Endothelial cell of umbilical vein (primary cell): ENCODE measurements around the gene KNCN. TPM values are rescaled to one million over a fixed set of nuclear protein-coding genes. Genes with fewer than 3 reads are reported as not detected.

Source experiments
- BruUV-seq: library from RNA; stranded (reverse); fragments of 400-500 nt; replicated peaks from 2 replicates; lab custom pipeline; 2021; lab: Mats Ljungman, UMichigan
- CTCF ChIA-PET: fragments of 300-600, 350-600 bp; sonication (Branson Sonifier 250); formaldehyde crosslinking; loops from one replicate; lab custom pipeline; 2021; ENCODE audit warnings: antibody characterized with exemption, inconsistent platforms; lab: Charles Lee
- POLR2A ChIA-PET: fragments of 300-600, 350-600 bp; sonication (Branson Sonifier 250); formaldehyde crosslinking; loops from one replicate; lab custom pipeline; 2021; ENCODE audit warnings: antibody characterized with exemption, inconsistent platforms; lab: Charles Lee
- DNase-seq: peaks from one replicate; pipeline ENCODE4 v3.0.0-alpha.2; 2011; ENCODE audit warnings: low read depth, low spot score
- FAIRE-seq: peaks from 2 replicates; lab custom pipeline; 2011; peaks lifted over from hg19 to GRCh38; lab: Jason Lieb, UNC
- H2AFZ ChIP-seq: 2 replicates; pipeline ENCODE4 v1.6.0; 2012; ENCODE audit warnings: low read depth, low read length, control low read depth, inconsistent platforms
- H3K27ac ChIP-seq: 2 replicates; pipeline ENCODE4 v1.5.1; 2011; ENCODE audit warnings: low read depth, mild to moderate bottlenecking, control low read depth, low read length, moderate library complexity; ENCODE audit not compliant: insufficient read depth
- H3K27me3 ChIP-seq, 2 experiments: 2 replicates each; pipeline versions ENCODE4 v1.6.0 to v1.6.1; 2011; ENCODE audit warnings: low read length in 2 of 2, mixed read lengths in 1 of 2; ENCODE audit not compliant: control insufficient read depth in 2 of 2, insufficient read depth in 2 of 2
- H3K36me3 ChIP-seq, 2 experiments: 2 replicates in 1 of 2; 3 replicates in 1 of 2; pipeline ENCODE4 v1.5.1; 2011; ENCODE audit warnings: low read length in 2 of 2, mild to moderate bottlenecking in 1 of 2, moderate library complexity in 1 of 2; ENCODE audit not compliant: control insufficient read depth in 2 of 2, insufficient read depth in 2 of 2; ENCODE audit errors: extremely low read depth in 1 of 2
- H3K4me1 ChIP-seq: 3 replicates; pipeline ENCODE4 v1.5.1; 2011; ENCODE audit warnings: mild to moderate bottlenecking, low read length; ENCODE audit not compliant: control insufficient read depth, insufficient read depth; ENCODE audit errors: extremely low read depth
- H3K4me2 ChIP-seq: 2 replicates; pipeline ENCODE4 v1.6.1; 2011; ENCODE audit warnings: low read length, control low read depth, mixed read lengths; ENCODE audit not compliant: insufficient read depth
- H3K4me3 ChIP-seq, 3 experiments: fragments of 200-600 bp in 1 of 3; sonication (generic), shearing (Covaris generic) in 1 of 3; replicated peaks in 1 of 3; 2 replicates each; pipeline ENCODE4 v1.5.1; 2011 to 2016; ENCODE audit warnings: control low read depth in 3 of 3, low read length in 3 of 3, mild to moderate bottlenecking in 2 of 3, inconsistent platforms in 1 of 3, low read depth in 1 of 3, moderate library complexity in 1 of 3; ENCODE audit not compliant: insufficient read depth in 1 of 3
- H3K79me2 ChIP-seq: 2 replicates; pipeline ENCODE4 v1.6.0; 2012; ENCODE audit warnings: low read length, inconsistent platforms; ENCODE audit not compliant: control insufficient read depth, insufficient read depth
- H3K9ac ChIP-seq: replicated peaks from 2 replicates; pipeline ENCODE3; 2011; ENCODE audit warnings: low read length, control low read depth; ENCODE audit not compliant: insufficient read depth; ENCODE audit errors: extremely low read depth
- H3K9me1 ChIP-seq: replicated peaks from 3 replicates; pipeline ENCODE4 v1.6.0; 2011; ENCODE audit warnings: mild to moderate bottlenecking, low read length; ENCODE audit not compliant: control insufficient read depth, insufficient read depth; ENCODE audit errors: extremely low read depth
- H3K9me3 ChIP-seq: replicated peaks from 2 replicates; pipeline ENCODE4 v1.5.1; 2012; ENCODE audit warnings: low read length, inconsistent platforms; ENCODE audit not compliant: control insufficient read depth, insufficient read depth
- H4K20me1 ChIP-seq: replicated peaks from 2 replicates; pipeline ENCODE3; 2011; ENCODE audit warnings: mild to moderate bottlenecking, low read length; ENCODE audit not compliant: control insufficient read depth, insufficient read depth; ENCODE audit errors: extremely low read depth
- EZH2 ChIP-seq: IDR thresholded peaks from 2 replicates; pipeline ENCODE4 v1.6.1; 2012; ENCODE audit warnings: borderline replicate concordance, low read depth, mild to moderate bottlenecking, moderate library complexity, low read length, inconsistent platforms; ENCODE audit not compliant: severe bottlenecking
- FOS ChIP-seq: IDR thresholded peaks from 2 replicates; pipeline ENCODE4 v1.6.1; 2011; ENCODE audit warnings: mild to moderate bottlenecking, low read length, moderate library complexity, borderline replicate concordance; ENCODE audit not compliant: insufficient read depth
- GATA2 ChIP-seq: IDR thresholded peaks from 2 replicates; pipeline ENCODE4 v1.7.0; 2011; ENCODE audit warnings: low read depth, mild to moderate bottlenecking, moderate library complexity, mixed read lengths, low read length; ENCODE audit not compliant: insufficient read length, insufficient read depth
- MYC ChIP-seq: IDR thresholded peaks from one replicate; pipeline ENCODE4 v1.6.1; 2011; ENCODE audit warnings: mild to moderate bottlenecking, low read depth, low read length
- dilution Hi-C: fragments of 300-500 bp; cut with MboI; formaldehyde crosslinking; loops from one replicate; pipeline ENCODE4 v1.15.0; 2019; ENCODE audit warnings: low sequenced_read_pairs; ENCODE audit not compliant: extremely low pct_ligation_motif_present
- intact Hi-C: fragments of 100-400 bp; cut with micrococcal nuclease; formaldehyde crosslinking; loops from one replicate; pipeline ENCODE4 v1.10.0; 2022
- polyA plus RNA-seq, 4 experiments: library from polyadenylated mRNA; depleted of rRNA in 3 of 4; stranded (reverse) in 3 of 4; unstranded in 1 of 4; fragments of >200 nt; gene quantifications; 2 replicates each; pipeline versions ENCODE4 v1.2.1 to v1.2.3, GENCODE V29; 2011 to 2012; ENCODE audit warnings: missing spikeins in 1 of 4
- total RNA-seq: library from RNA; stranded (reverse); gene quantifications from 2 replicates; pipeline ENCODE4 v1.2.3, GENCODE V29; 2021
- TF ChIP-seq, protein P1 (sequence below), 2 donors: IDR thresholded peaks; 1 replicate in 1 of 2; 2 replicates in 1 of 2; pipeline ENCODE4 v1.5.1; 2011; ENCODE audit warnings: low read length in 2 of 2, mild to moderate bottlenecking in 2 of 2, moderate library complexity in 2 of 2, control low read depth in 1 of 2, inconsistent platforms in 1 of 2, low read depth in 1 of 2; ENCODE audit not compliant: insufficient read depth in 1 of 2; ENCODE audit errors: extremely low read depth in 1 of 2
- TF ChIP-seq, protein P2 (sequence below): IDR thresholded peaks from 2 replicates; pipeline ENCODE4 v1.6.1; 2011; ENCODE audit not compliant: insufficient read depth, insufficient read length

KNCN gene
- total and polyA plus RNA-seq, 2 donors (not counting 3 experiments of a cell fraction or from before 2014, with no cell fraction given): not detected

DNA sequence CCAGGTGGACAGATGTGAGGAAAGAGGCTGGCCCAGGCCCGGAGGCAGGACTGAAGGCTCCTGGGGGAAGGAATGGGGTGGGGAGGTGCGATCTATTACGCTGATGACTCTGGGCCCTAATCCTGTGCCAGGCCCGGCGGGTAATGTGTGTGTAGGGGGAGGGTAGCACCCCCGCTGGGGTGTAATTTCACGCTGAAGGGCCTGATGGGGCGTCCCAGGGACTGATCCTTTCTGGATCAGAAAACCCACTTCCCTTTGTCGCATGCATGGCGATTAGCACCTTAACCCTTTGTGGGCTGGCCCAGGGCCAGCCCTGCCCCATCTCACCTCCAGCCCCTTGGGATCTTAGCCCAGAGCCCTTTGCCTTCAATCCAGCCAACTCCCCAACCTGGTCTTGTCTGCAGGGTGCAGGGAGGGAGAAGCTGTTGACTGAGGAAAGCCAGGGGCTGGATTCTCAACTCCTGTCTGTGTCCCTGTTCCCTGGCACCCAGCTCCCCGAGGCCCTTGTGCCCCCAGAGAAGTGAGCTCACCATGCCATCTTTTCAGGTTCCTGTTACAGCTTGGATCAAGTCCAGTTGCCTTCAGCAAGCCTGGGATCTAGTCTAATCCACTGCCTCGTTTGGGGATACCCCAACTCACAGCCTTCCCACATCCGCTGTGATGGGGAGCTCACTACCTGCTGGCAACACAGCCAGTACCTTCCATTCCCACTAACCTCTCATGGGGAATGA lies 26.0 kb downstream of the KNCN start:
- Histone ChIP-seq H4K20me1 (no peaks in the 10 kb centered on the region), H3K9me3 (no peaks in the 10 kb centered on the region), H3K27ac (no peak overlapping the region), H3K9ac (no peak overlapping the region), H3K4me1 (no peaks in the 10 kb centered on the region), H3K9me1 (no peaks in the 10 kb centered on the region), H3K4me2 (no peak overlapping the region), H3K27me3 (peaks cover 53 to 58% of the 10 kb centered on the region in 2 experiments), H3K4me3 (no peak overlapping the region), H2AFZ (no peak overlapping the region), H3K36me3 (no peaks in the 10 kb centered on the region), H3K79me2 (no peaks in the 10 kb centered on the region)
- FAIRE-seq (no peak), DNase-seq (no peak)
- no peak for TF ChIP-seq MYC
- TF ChIP-seq FOS: no peak
- TF ChIP-seq, protein P1, sequence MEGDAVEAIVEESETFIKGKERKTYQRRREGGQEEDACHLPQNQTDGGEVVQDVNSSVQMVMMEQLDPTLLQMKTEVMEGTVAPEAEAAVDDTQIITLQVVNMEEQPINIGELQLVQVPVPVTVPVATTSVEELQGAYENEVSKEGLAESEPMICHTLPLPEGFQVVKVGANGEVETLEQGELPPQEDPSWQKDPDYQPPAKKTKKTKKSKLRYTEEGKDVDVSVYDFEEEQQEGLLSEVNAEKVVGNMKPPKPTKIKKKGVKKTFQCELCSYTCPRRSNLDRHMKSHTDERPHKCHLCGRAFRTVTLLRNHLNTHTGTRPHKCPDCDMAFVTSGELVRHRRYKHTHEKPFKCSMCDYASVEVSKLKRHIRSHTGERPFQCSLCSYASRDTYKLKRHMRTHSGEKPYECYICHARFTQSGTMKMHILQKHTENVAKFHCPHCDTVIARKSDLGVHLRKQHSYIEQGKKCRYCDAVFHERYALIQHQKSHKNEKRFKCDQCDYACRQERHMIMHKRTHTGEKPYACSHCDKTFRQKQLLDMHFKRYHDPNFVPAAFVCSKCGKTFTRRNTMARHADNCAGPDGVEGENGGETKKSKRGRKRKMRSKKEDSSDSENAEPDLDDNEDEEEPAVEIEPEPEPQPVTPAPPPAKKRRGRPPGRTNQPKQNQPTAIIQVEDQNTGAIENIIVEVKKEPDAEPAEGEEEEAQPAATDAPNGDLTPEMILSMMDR (IDR thresholded peaks at IDR 0.05; ENCODE audit: extremely low read depth in 1 of 2, insufficient read depth in 1 of 2, low read depth in 1 of 2, low read length in 2 of 2): no peak
- TF ChIP-seq, protein P2, sequence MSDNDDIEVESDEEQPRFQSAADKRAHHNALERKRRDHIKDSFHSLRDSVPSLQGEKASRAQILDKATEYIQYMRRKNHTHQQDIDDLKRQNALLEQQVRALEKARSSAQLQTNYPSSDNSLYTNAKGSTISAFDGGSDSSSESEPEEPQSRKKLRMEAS: no peak
- TF ChIP-seq GATA2: no peak
- TF ChIP-seq EZH2: no peak
- POLR2A ChIA-PET: no interaction called here
- intact Hi-C loops: no loop called here
- no TSS peak for BruUV-seq
- CTCF ChIA-PET: interaction anchor here (0.7 to 6.5 kb wide), 10 partner anchors 9 to 157 kb away, joined by 3 to 165 read pairs (median 8); no protein-coding TSS in a partner anchor
- dilution Hi-C loops: no loop called here
